SH-SY5Y (cell line): ENCODE measurements around the gene BICDL1.

ENCODE experiments used
- GATA2 ChIP-seq: IDR thresholded peaks from 2 replicates; pipeline ENCODE4 v1.6.1; 2011; ENCODE audit warnings: mild to moderate bottlenecking, low read depth, low read length
- GATA3 ChIP-seq: IDR thresholded peaks from 2 replicates; pipeline ENCODE4 v1.6.1; 2011; ENCODE audit warnings: low read depth, mild to moderate bottlenecking, low read length, moderate library complexity

GRCh38 chr12:120103371-120103770 is 114.3 kb downstream of the BICDL1 start:
- no peak for TF ChIP-seq GATA3
- no peak for TF ChIP-seq GATA2
